OCI-LY1 (cell line): ENCODE measurements around the gene MCM7.

Source experiments
- H2AFZ ChIP-seq: fragments of 200-600 bp; sonication (generic), shearing (Covaris generic); 2 replicates; pipeline ENCODE4 v1.6.0; 2014; ENCODE audit warnings: antibody characterized with exemption, mild to moderate bottlenecking, low read length
- H3F3A ChIP-seq: fragments of 200-600 bp; sonication (generic), shearing (Covaris generic); 2 replicates; pipeline ENCODE4 v1.6.0; 2014; ENCODE audit warnings: mild to moderate bottlenecking, antibody characterized with exemption, low read length, moderate library complexity; ENCODE audit not compliant: insufficient read depth
- H3K27ac ChIP-seq: fragments of 200-600 bp; sonication (generic); 2 replicates; pipeline ENCODE4 v1.5.1; 2014; ENCODE audit warnings: low read length, mixed run types, mild to moderate bottlenecking, low read depth; ENCODE audit not compliant: poor library complexity, severe bottlenecking
- H3K27me3 ChIP-seq: fragments of 200-600 bp; sonication (generic); 2 replicates; pipeline ENCODE4 v1.6.0; 2014; ENCODE audit warnings: antibody characterized with exemption, mild to moderate bottlenecking, low read length, moderate library complexity; ENCODE audit not compliant: insufficient read depth
- H3K36me3 ChIP-seq: fragments of 200-600 bp; sonication (generic); 2 replicates; pipeline ENCODE4 v1.6.1; 2014; ENCODE audit warnings: mild to moderate bottlenecking, antibody characterized with exemption, low read length, moderate library complexity, mixed read lengths; ENCODE audit not compliant: insufficient read depth
- H3K4me1 ChIP-seq: fragments of 200-600 bp; sonication (generic); 2 replicates; pipeline ENCODE4 v1.5.1; 2014; ENCODE audit warnings: mild to moderate bottlenecking, low read length, moderate library complexity; ENCODE audit not compliant: insufficient read depth, severe bottlenecking
- H3K4me2 ChIP-seq: fragments of 200-600 bp; sonication (generic), shearing (Covaris generic); 2 replicates; pipeline ENCODE4 v1.6.1; 2014; ENCODE audit warnings: low read length
- H3K4me3 ChIP-seq: fragments of 200-600 bp; sonication (generic); 2 replicates; pipeline ENCODE4 v1.5.1; 2014; ENCODE audit warnings: low read length, low read depth, mild to moderate bottlenecking, mixed read lengths; ENCODE audit not compliant: poor library complexity, severe bottlenecking
- H3K79me2 ChIP-seq: fragments of 200-600 bp; shearing (Covaris generic); 2 replicates; pipeline ENCODE4 v1.6.1; 2016; ENCODE audit warnings: mixed run types, low read length, mixed read lengths; ENCODE audit not compliant: insufficient read depth
- H3K9ac ChIP-seq: fragments of 200-600 bp; sonication (generic), shearing (Covaris generic); 2 replicates; pipeline ENCODE4 v1.6.1; 2014; ENCODE audit warnings: mild to moderate bottlenecking, low read length, mixed read lengths
- H3K9me2 ChIP-seq: fragments of 200-600 bp; sonication (generic), shearing (Covaris generic); 2 replicates; pipeline ENCODE4 v1.6.1; 2014; ENCODE audit warnings: low read depth, mild to moderate bottlenecking, low read length, mixed read lengths
- H3K9me3 ChIP-seq: fragments of 200-600 bp; shearing (Covaris generic); 2 replicates; pipeline ENCODE4 v1.6.1; 2014; ENCODE audit warnings: low read length, mixed read lengths
- H4K20me1 ChIP-seq: fragments of 200-600 bp; sonication (generic), shearing (Covaris generic); 2 replicates; pipeline ENCODE4 v1.6.0; 2016; ENCODE audit warnings: mild to moderate bottlenecking, low read length; ENCODE audit not compliant: insufficient read depth
- EZH2 ChIP-seq: fragments of 200-600 bp; sonication (generic), shearing (Covaris generic); IDR thresholded peaks from 2 replicates; pipeline ENCODE4 v1.8.0; 2017; ENCODE audit warnings: borderline replicate concordance, mixed run types, mild to moderate bottlenecking, antibody characterized with exemption, low read length, moderate library complexity, mixed read lengths
- TF ChIP-seq, protein P1 (sequence below): fragments of 200-600 bp; sonication (generic), shearing (Covaris generic); IDR thresholded peaks from 2 replicates; pipeline ENCODE4 v1.5.1; 2017; ENCODE audit warnings: mild to moderate bottlenecking, antibody characterized with exemption, low read length, moderate library complexity, mixed read lengths

The MCM7 gene

GRCh38 chr7:100127866-100128636 is 26.9 kb upstream of the MCM7 start:
- Histone ChIP-seq H3K79me2 (no peaks in the 10 kb centered on the region), H4K20me1 (no peaks in the 10 kb centered on the region), H3K27me3 (no peaks in the 10 kb centered on the region), H3K4me3 (peak overlapping the region; percentile 70), H3K36me3 (peaks cover 18% of the 10 kb centered on the region; the same call in 1 of the 2 replicates), H3K4me1 (peaks cover 32% of the 10 kb centered on the region), H3K27ac (no peak overlapping the region), H3F3A (no peaks in the 10 kb centered on the region), H3K9me3 (no peaks in the 10 kb centered on the region), H3K9ac (peak overlapping the region; percentile 84), H3K9me2 (no peaks in the 10 kb centered on the region), H3K4me2 (peak overlapping the region; percentile 70), H2AFZ (no peak overlapping the region)
- TF ChIP-seq EZH2, result no peak
- TF ChIP-seq, protein P1, sequence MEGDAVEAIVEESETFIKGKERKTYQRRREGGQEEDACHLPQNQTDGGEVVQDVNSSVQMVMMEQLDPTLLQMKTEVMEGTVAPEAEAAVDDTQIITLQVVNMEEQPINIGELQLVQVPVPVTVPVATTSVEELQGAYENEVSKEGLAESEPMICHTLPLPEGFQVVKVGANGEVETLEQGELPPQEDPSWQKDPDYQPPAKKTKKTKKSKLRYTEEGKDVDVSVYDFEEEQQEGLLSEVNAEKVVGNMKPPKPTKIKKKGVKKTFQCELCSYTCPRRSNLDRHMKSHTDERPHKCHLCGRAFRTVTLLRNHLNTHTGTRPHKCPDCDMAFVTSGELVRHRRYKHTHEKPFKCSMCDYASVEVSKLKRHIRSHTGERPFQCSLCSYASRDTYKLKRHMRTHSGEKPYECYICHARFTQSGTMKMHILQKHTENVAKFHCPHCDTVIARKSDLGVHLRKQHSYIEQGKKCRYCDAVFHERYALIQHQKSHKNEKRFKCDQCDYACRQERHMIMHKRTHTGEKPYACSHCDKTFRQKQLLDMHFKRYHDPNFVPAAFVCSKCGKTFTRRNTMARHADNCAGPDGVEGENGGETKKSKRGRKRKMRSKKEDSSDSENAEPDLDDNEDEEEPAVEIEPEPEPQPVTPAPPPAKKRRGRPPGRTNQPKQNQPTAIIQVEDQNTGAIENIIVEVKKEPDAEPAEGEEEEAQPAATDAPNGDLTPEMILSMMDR, result no peak

DNA sequence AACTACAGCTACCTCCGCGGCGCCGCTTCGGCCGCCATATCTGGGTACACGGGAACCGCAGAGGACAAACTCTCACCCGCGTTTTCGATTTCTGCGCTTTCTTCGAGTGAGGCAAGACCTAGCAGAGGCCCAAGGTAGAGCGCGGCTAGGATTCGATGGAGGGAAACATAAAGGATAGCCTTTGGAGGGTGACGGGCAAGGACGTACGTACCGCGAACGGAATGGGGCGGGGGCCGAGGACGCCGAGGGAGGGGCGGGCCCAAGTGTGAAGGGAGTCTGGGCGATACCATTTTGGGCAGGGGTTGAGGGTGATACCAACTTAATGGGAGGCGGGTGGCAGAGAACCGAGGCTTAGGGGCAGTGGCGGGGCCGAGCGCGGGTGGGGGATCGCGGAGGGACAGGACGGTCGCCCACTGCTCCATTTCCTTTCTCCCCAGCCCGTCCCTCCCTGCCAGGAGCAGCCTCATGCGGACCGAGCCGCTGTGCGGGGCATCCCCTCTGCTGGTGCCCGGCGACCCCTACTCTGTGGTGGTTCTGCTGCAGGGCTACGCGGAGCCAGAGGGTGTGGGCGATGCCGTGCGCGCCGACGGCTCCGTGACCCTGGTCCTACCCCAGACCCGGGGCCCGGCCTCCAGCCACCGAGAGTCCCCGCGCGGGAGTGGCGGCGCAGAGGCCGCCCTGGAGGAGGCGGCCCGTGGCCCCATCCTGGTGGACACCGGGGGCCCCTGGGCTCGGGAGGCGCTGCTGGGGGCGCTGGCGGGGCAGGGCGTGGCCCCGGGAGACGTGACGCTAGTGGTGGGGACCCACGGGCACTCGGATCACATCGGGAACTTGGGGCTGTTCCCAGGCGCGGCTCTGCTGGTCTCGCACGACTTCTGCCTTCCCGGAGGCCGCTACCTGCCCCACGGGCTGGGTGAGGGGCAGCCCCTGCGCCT is 26.0 kb upstream of the MCM7 start, which contains the start of gene MBLAC1:
Gene MBLAC1 (plus strand): TSS at position 37 of the 935 bp plus-strand sequence. CDS start 429 bp downstream, at position 466.
- Histone ChIP-seq H3K4me2 (peak within 1 kb of the TSS; percentile 70), H3K27me3 (no peaks in the 10 kb centered on the region), H3K9ac (peak within 1 kb of the TSS; percentile 84), H3K36me3 (peaks cover 18% of the 10 kb centered on the region; the same call in 1 of the 2 replicates), H2AFZ (no peak within 1 kb of the TSS), H4K20me1 (no peaks in the 10 kb centered on the region), H3K4me3 (peak within 1 kb of the TSS; percentile 70), H3F3A (no peaks in the 10 kb centered on the region), H3K9me3 (no peaks in the 10 kb centered on the region), H3K9me2 (no peaks in the 10 kb centered on the region), H3K4me1 (peaks cover 39% of the 10 kb centered on the region), H3K79me2 (no peaks in the 10 kb centered on the region), H3K27ac (peak within 1 kb of the TSS; percentile 94)
- TF ChIP-seq, protein P1, result no peak
- no peak for TF ChIP-seq EZH2

GRCh38 chr7:100126239-100126930 is 25.2 kb upstream of the MCM7 start:
- peaks cover 18% of the 10 kb centered on the region; the same call in 1 of the 2 replicates for H3K36me3 ChIP-seq
- no peak overlapping the region for H2AFZ ChIP-seq
- peak overlapping the region; percentile 70 for H3K4me2 ChIP-seq
- no peaks in the 10 kb centered on the region for H3K27me3 ChIP-seq
- H3K9ac ChIP-seq, result peak overlapping the region; percentile 84
- peaks cover 43% of the 10 kb centered on the region for H3K4me1 ChIP-seq
- no peaks in the 10 kb centered on the region for H3K79me2 ChIP-seq
- peak overlapping the region; percentile 70 for H3K4me3 ChIP-seq
- H4K20me1 ChIP-seq, result no peaks in the 10 kb centered on the region
- H3K9me3 ChIP-seq, result no peaks in the 10 kb centered on the region
- no peaks in the 10 kb centered on the region for H3K9me2 ChIP-seq
- TF ChIP-seq, protein P1, result no peak
- TF ChIP-seq EZH2, result no peak
- no peaks in the 10 kb centered on the region for H3F3A ChIP-seq
- peak overlapping the region; percentile 94 for H3K27ac ChIP-seq
